SU-DHL-6 (cell line): ENCODE data around the gene CISTR.

Experiments
- H2AFZ ChIP-seq: fragments of 200-600 bp; sonication (generic); 2 replicates; pipeline ENCODE4 v1.6.1; 2014; ENCODE audit warnings: low read depth, mild to moderate bottlenecking, moderate library complexity, mixed read lengths, antibody characterized with exemption, low read length; ENCODE audit not compliant: severe bottlenecking
- H3F3A ChIP-seq: fragments of 200-600 bp; shearing (Covaris generic); 2 replicates; pipeline ENCODE4 v1.6.0; 2016; ENCODE audit warnings: antibody characterized with exemption, mild to moderate bottlenecking; ENCODE audit not compliant: insufficient read depth
- H3K27ac ChIP-seq: fragments of 200-600 bp; sonication (generic); 2 replicates; pipeline ENCODE4 v1.5.1; 2016; ENCODE audit warnings: low read depth, mild to moderate bottlenecking, low read length, moderate library complexity, mixed read lengths
- H3K27me3 ChIP-seq: fragments of 200-600 bp; sonication (generic), shearing (Covaris generic); 2 replicates; pipeline ENCODE4 v1.6.0; 2014; ENCODE audit warnings: mild to moderate bottlenecking, low read length
- H3K36me3 ChIP-seq: fragments of 200-600 bp; sonication (generic); 2 replicates; pipeline ENCODE4 v1.6.1; 2014; ENCODE audit warnings: mild to moderate bottlenecking, low read length, mixed read lengths
- H3K4me2 ChIP-seq: fragments of 300-600, 200-600 bp; shearing (Covaris generic), sonication (generic); 2 replicates; pipeline ENCODE4 v1.6.0; 2014; ENCODE audit warnings: low read length, low read depth, mild to moderate bottlenecking; ENCODE audit not compliant: poor library complexity, severe bottlenecking
- H3K4me3 ChIP-seq: fragments of 200-600 bp; sonication (generic); 2 replicates; pipeline ENCODE4 v1.5.1; 2014; ENCODE audit warnings: antibody characterized with exemption, low read length, mild to moderate bottlenecking, mixed read lengths; ENCODE audit not compliant: insufficient read depth, poor library complexity, severe bottlenecking
- H3K79me2 ChIP-seq: fragments of 200-600 bp; sonication (generic); 2 replicates; pipeline ENCODE4 v1.6.1; 2014; ENCODE audit warnings: mild to moderate bottlenecking, low read length, moderate library complexity; ENCODE audit not compliant: insufficient read depth
- H3K9ac ChIP-seq: fragments of 200-600 bp; sonication (generic); 2 replicates; pipeline ENCODE4 v1.7.0; 2014; ENCODE audit warnings: mild to moderate bottlenecking, low read length
- H3K9me2 ChIP-seq: fragments of 200-600 bp; sonication (generic); replicated peaks from 2 replicates; pipeline ENCODE4 v1.6.1; 2014; ENCODE audit warnings: low read length; ENCODE audit not compliant: insufficient read depth
- H3K9me3 ChIP-seq: fragments of 200-600 bp; sonication (generic); 2 replicates; pipeline ENCODE4 v1.6.1; 2014; ENCODE audit warnings: low read length, mixed read lengths; ENCODE audit not compliant: insufficient read depth
- H4K20me1 ChIP-seq: fragments of 200-600 bp; sonication (generic); 2 replicates; pipeline ENCODE4 v1.6.1; 2014; ENCODE audit warnings: low read depth, mild to moderate bottlenecking, antibody characterized with exemption, low read length, moderate library complexity, mixed read lengths
- EZH2phosphoT487 ChIP-seq: fragments of 200-600 bp; sonication (generic), shearing (Covaris generic); conservative IDR thresholded peaks from 2 replicates; pipeline ENCODE4 v1.6.1; 2018; ENCODE audit warnings: mild to moderate bottlenecking, antibody characterized with exemption, low read length, moderate library complexity, mixed read lengths
- TF ChIP-seq, protein P1 (sequence below): fragments of 200-600 bp; sonication (generic); IDR thresholded peaks from one replicate; pipeline ENCODE4 v1.5.1; 2017; ENCODE audit warnings: antibody characterized with exemption, mild to moderate bottlenecking, low read length, moderate library complexity; ENCODE audit not compliant: insufficient read depth, poor library complexity, severe bottlenecking

The CISTR gene

DNA sequence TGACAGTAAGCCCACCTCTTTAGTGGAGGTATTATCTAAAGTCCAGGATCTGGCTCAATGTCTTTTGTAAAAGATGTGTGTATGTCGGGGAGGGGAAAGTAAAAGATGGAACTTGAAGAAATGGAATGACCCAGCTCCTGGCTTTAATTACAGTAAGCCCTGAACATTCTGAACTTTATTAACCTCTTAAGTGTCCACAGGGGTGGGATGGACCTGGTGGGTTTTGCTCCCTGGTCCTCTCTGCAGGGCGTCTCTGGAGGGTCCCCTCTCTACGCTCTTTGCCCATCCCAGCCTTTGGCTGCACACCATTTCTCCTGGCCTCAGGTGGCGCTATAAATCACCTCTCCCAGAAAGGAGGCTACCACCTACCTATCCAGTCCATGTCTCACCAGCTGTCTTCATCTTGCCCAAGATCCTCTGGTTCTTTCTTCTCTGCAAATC is 3.7 kb upstream of the CISTR start:
- no peak overlapping the region for H2AFZ ChIP-seq
- H3K9me3 ChIP-seq: no peaks in the 10 kb centered on the region
- H3K9me2 ChIP-seq: no peaks in the 10 kb centered on the region
- peak overlapping the region; percentile 87; the same call in 1 of the 2 replicates for H3K27ac ChIP-seq
- H3K79me2 ChIP-seq: no peaks in the 10 kb centered on the region
- peak overlapping the region; percentile 6; the same call in 1 of the 2 replicates for H3K9ac ChIP-seq
- no peak for TF ChIP-seq EZH2phosphoT487
- TF ChIP-seq, protein P1, sequence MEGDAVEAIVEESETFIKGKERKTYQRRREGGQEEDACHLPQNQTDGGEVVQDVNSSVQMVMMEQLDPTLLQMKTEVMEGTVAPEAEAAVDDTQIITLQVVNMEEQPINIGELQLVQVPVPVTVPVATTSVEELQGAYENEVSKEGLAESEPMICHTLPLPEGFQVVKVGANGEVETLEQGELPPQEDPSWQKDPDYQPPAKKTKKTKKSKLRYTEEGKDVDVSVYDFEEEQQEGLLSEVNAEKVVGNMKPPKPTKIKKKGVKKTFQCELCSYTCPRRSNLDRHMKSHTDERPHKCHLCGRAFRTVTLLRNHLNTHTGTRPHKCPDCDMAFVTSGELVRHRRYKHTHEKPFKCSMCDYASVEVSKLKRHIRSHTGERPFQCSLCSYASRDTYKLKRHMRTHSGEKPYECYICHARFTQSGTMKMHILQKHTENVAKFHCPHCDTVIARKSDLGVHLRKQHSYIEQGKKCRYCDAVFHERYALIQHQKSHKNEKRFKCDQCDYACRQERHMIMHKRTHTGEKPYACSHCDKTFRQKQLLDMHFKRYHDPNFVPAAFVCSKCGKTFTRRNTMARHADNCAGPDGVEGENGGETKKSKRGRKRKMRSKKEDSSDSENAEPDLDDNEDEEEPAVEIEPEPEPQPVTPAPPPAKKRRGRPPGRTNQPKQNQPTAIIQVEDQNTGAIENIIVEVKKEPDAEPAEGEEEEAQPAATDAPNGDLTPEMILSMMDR: peak; percentile 24
- peak overlapping the region; percentile 36 for H3K4me3 ChIP-seq
- no peaks in the 10 kb centered on the region for H3K36me3 ChIP-seq
- peak overlapping the region; percentile 52 for H3K4me2 ChIP-seq
- peaks cover 24% of the 10 kb centered on the region for H3F3A ChIP-seq
- H4K20me1 ChIP-seq: no peaks in the 10 kb centered on the region
- no peaks in the 10 kb centered on the region for H3K27me3 ChIP-seq

DNA sequence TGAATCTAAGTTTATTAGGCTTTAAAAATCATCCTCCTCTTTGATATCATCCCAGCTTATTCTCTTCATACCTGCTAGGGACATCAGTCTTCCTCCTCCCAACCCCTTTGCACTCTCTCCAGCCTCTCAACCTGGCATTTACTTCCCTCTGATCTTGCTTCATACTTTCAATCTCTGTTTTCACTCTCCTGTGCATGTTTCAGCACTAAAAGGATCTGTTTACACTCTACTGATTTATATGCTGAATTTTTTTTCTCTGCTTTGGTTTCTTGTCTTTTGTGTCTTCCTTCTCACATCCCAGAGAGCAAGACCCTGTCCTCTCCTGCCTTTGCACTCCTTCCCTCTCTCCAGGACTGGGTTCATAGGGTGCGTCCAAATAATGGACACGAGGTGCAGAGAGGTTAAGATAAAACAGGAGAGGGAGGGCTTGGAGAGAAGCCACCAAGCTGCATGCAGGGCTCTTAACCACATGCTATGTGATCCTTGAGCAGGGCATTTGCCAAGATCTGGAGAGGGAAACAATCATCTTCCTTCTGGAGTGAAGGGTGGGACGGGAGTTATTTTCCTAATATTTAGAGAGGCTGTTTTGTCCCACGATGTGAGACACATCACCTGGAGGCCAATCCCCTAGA is 3.0 kb upstream of the CISTR start:
- H3K4me3 ChIP-seq: peak overlapping the region; percentile 36
- no peaks in the 10 kb centered on the region for H3K9me2 ChIP-seq
- H4K20me1 ChIP-seq: no peaks in the 10 kb centered on the region
- TF ChIP-seq, protein P1: no peak
- TF ChIP-seq EZH2phosphoT487: no peak
- peak overlapping the region; percentile 52 for H3K4me2 ChIP-seq
- no peak overlapping the region for H2AFZ ChIP-seq
- peak overlapping the region; percentile 43 for H3K9ac ChIP-seq
- H3F3A ChIP-seq: peaks cover 30% of the 10 kb centered on the region
- H3K36me3 ChIP-seq: no peaks in the 10 kb centered on the region
- H3K27me3 ChIP-seq: no peaks in the 10 kb centered on the region
- no peaks in the 10 kb centered on the region for H3K9me3 ChIP-seq
- peak overlapping the region; percentile 87 for H3K27ac ChIP-seq
- no peaks in the 10 kb centered on the region for H3K79me2 ChIP-seq

DNA sequence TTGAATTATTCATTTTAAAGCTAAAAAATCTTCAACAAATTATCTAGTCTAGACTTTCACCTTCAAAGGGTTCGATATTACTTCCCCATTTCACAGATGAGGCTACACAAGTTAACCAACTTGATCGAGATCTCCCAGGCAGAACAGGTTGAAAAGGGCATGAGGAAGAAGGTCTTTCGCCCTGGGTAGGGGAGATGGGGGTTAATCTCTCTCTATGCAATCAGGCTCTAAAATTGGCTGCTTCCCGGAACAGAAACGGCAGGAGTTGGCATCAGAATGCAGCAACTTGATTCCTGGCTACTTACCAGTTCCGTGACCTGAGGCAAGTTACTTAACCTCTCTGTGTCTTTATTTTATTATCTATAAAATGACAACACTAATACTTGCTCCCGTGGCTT is 2.4 kb upstream of the CISTR start:
- Histone ChIP-seq H3K9ac (peak overlapping the region; percentile 43), H2AFZ (no peak overlapping the region), H3K9me2 (no peaks in the 10 kb centered on the region), H3K36me3 (no peaks in the 10 kb centered on the region), H3K27me3 (no peaks in the 10 kb centered on the region), H3K79me2 (no peaks in the 10 kb centered on the region), H3K27ac (peak overlapping the region; percentile 87), H4K20me1 (no peaks in the 10 kb centered on the region), H3F3A (peaks cover 35% of the 10 kb centered on the region), H3K9me3 (no peaks in the 10 kb centered on the region), H3K4me3 (peak overlapping the region; percentile 36), H3K4me2 (peak overlapping the region; percentile 52)
- TF ChIP-seq EZH2phosphoT487: no peak
- TF ChIP-seq, protein P1: no peak
